Ammon's horn (tissue), 1 donor: ENCODE results near the gene IL18R1.

Experiments
- DNase-seq: peaks from one replicate; pipeline ENCODE4 v3.0.0-alpha.2; 2016; ENCODE audit warnings: low spot score

IL18R1 gene

GRCh38 chr2:102391565-102391964 is 36.0 kb downstream of the IL18R1 start:
- no peak for DNase-seq

- DNase-seq = no peak
Observed at GRCh38 chr2:102392096-102392495, 36.5 kb downstream of the IL18R1 start.

GRCh38 chr2:102392942-102393341 is 37.3 kb downstream of the IL18R1 start:
- no peak for DNase-seq

GRCh38 chr2:102396012-102396411 is 40.4 kb downstream of the IL18R1 start:
- DNase-seq = no peak

GRCh38 chr2:102397209-102397608 is 41.6 kb downstream of the IL18R1 start:
- no peak for DNase-seq

GRCh38 chr2:102399499-102400141 is 44.0 kb downstream of the IL18R1 start:
- no peak for DNase-seq

- no peak for DNase-seq
Observed at GRCh38 chr2:102401456-102401855, 45.9 kb downstream of the IL18R1 start.

- no peak for DNase-seq
Observed at GRCh38 chr2:102401865-102402264, 46.3 kb downstream of the IL18R1 start.

- no peak for DNase-seq
Observed at GRCh38 chr2:102410952-102411351, 55.4 kb downstream of the IL18R1 start.

- no peak for DNase-seq
Observed at GRCh38 chr2:102412199-102412598, 56.6 kb downstream of the IL18R1 start.

GRCh38 chr2:102417946-102418345 is 62.4 kb downstream of the IL18R1 start:
- DNase-seq = no peak

GRCh38 chr2:102418421-102418961 is 62.9 kb downstream of the IL18R1 start:
- no peak for DNase-seq

GRCh38 chr2:102420290-102420689 is 64.7 kb downstream of the IL18R1 start:
- no peak for DNase-seq

GRCh38 chr2:102421890-102422759 is 66.5 kb downstream of the IL18R1 start:
- DNase-seq = no peak

GRCh38 chr2:102422910-102423309 is 67.3 kb downstream of the IL18R1 start, which contains the start of gene IL18RAP:
Gene IL18RAP (plus strand): TSS chr2:102423160. CDS start chr2:102423278, 118 bp downstream.
- no peak for DNase-seq

- no peak for DNase-seq
Observed at GRCh38 chr2:102423368-102423767, 67.8 kb downstream of the IL18R1 start.

- no peak for DNase-seq
Observed at GRCh38 chr2:102424754-102425153, 69.2 kb downstream of the IL18R1 start.

GRCh38 chr2:102425441-102426132 is 70.0 kb downstream of the IL18R1 start:
- no peak for DNase-seq

GRCh38 chr2:102427249-102427648 is 71.7 kb downstream of the IL18R1 start:
- no peak for DNase-seq

GRCh38 chr2:102428573-102428972 is 73.0 kb downstream of the IL18R1 start:
- DNase-seq = no peak

- no peak for DNase-seq
Observed at GRCh38 chr2:102432386-102432785, 76.8 kb downstream of the IL18R1 start.

- DNase-seq = no peak
Observed at GRCh38 chr2:102433973-102434654, 78.5 kb downstream of the IL18R1 start.
